OCI-LY1 (cell line): ENCODE data around the gene BTBD16.

ENCODE experiments used
- EZH2 ChIP-seq: fragments of 200-600 bp; sonication (generic), shearing (Covaris generic); IDR thresholded peaks from 2 replicates; pipeline ENCODE4 v1.8.0; 2017; ENCODE audit warnings: borderline replicate concordance, mixed run types, mild to moderate bottlenecking, antibody characterized with exemption, low read length, moderate library complexity, mixed read lengths
- TF ChIP-seq, protein P1 (sequence below): fragments of 200-600 bp; sonication (generic), shearing (Covaris generic); IDR thresholded peaks from 2 replicates; pipeline ENCODE4 v1.5.1; 2017; ENCODE audit warnings: mild to moderate bottlenecking, antibody characterized with exemption, low read length, moderate library complexity, mixed read lengths

DNA sequence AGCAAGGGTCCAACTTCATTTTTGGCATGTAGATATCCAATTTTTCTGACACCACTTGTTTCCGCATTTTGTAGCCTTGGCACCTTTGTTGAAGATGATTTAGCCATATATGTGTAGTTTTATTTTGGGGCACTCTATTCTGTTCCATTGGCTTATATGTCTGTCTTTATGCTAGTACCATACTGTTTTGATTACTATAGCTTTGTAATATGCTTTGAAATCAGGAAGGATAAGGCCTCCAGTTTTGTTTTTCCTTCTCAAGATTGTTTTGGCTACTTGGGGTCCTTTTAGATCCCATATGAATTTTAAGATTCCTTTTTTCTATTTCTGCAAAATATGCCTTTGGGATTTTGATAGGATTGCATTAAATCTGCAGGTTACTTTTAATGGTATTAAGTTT is 9.5 kb upstream of the BTBD16 start:
- TF ChIP-seq, protein P1, sequence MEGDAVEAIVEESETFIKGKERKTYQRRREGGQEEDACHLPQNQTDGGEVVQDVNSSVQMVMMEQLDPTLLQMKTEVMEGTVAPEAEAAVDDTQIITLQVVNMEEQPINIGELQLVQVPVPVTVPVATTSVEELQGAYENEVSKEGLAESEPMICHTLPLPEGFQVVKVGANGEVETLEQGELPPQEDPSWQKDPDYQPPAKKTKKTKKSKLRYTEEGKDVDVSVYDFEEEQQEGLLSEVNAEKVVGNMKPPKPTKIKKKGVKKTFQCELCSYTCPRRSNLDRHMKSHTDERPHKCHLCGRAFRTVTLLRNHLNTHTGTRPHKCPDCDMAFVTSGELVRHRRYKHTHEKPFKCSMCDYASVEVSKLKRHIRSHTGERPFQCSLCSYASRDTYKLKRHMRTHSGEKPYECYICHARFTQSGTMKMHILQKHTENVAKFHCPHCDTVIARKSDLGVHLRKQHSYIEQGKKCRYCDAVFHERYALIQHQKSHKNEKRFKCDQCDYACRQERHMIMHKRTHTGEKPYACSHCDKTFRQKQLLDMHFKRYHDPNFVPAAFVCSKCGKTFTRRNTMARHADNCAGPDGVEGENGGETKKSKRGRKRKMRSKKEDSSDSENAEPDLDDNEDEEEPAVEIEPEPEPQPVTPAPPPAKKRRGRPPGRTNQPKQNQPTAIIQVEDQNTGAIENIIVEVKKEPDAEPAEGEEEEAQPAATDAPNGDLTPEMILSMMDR = no peak
- TF ChIP-seq EZH2 = no peak
